Endothelial cell of hepatic sinusoid (primary cell): ENCODE measurements around the gene IPPK.

Experiments
- in situ Hi-C: cut with HindIII; loops from 2 replicates; pipeline ENCODE4 v1.10.0; 2017; ENCODE audit warnings: low sequenced_read_pairs

IPPK gene

GRCh38 chr9:92658176-92658575 lies 11.8 kb downstream of the IPPK start:
- in situ Hi-C loops = no loop called here

GRCh38 chr9:92657296-92658094 lies 12.4 kb downstream of the IPPK start:
- in situ Hi-C loops = no loop called here

GRCh38 chr9:92656537-92656925 lies 13.4 kb downstream of the IPPK start:
- in situ Hi-C loops = no loop called here

- in situ Hi-C loops = no loop called here
Measured at GRCh38 chr9:92655896-92656536, 13.9 kb downstream of the IPPK start.

- in situ Hi-C loops = no loop called here
Measured at GRCh38 chr9:92655366-92655765, 14.6 kb downstream of the IPPK start.

- in situ Hi-C loops = no loop called here
Measured at GRCh38 chr9:92654481-92655301, 15.2 kb downstream of the IPPK start.

- in situ Hi-C loops = no loop called here
Measured at GRCh38 chr9:92652461-92652860, 17.5 kb downstream of the IPPK start.

GRCh38 chr9:92650839-92651621 lies 18.9 kb downstream of the IPPK start:
- in situ Hi-C loops = no loop called here

- in situ Hi-C loops = no loop called here
Measured at GRCh38 chr9:92650296-92650695, 19.6 kb downstream of the IPPK start.

- in situ Hi-C loops = no loop called here
Measured at GRCh38 chr9:92649007-92649406, 20.9 kb downstream of the IPPK start.

GRCh38 chr9:92648474-92648971 lies 21.4 kb downstream of the IPPK start:
- in situ Hi-C loops = no loop called here

GRCh38 chr9:92647671-92648473 lies 22.1 kb downstream of the IPPK start:
- in situ Hi-C loops = no loop called here

- in situ Hi-C loops = no loop called here
Measured at GRCh38 chr9:92645041-92645440, 24.9 kb downstream of the IPPK start.

GRCh38 chr9:92644278-92644677 lies 25.7 kb downstream of the IPPK start:
- in situ Hi-C loops = no loop called here

- in situ Hi-C loops = no loop called here
Measured at GRCh38 chr9:92642564-92642963, 27.4 kb downstream of the IPPK start.

GRCh38 chr9:92642041-92642451 lies 27.9 kb downstream of the IPPK start:
- in situ Hi-C loops = no loop called here

GRCh38 chr9:92641092-92641809 lies 28.7 kb downstream of the IPPK start:
- in situ Hi-C loops = no loop called here

- in situ Hi-C loops = no loop called here
Measured at GRCh38 chr9:92640398-92641091, 29.4 kb downstream of the IPPK start.
